ENCODE results near the gene NADSYN1. TPM values are rescaled to one million over a fixed set of nuclear protein-coding genes. Genes with fewer than 3 reads are reported as not detected.

Gene NADSYN1
- total RNA-seq, 1 experiment from 2014 or later: 45.1 TPM

GRCh38 chr11:71485466-71485865 is 32.5 kb downstream of the NADSYN1 start:
- Mint-ChIP-seq H3K9me3 (peaks cover 4% of the 10 kb centered on the region; the same call in 1 of the 2 replicates), H3K4me3 (no peak overlapping the region), H3K36me3 (peaks cover 54% of the 10 kb centered on the region), H3K4me1 (peaks cover 6% of the 10 kb centered on the region), H3K27ac (no peak overlapping the region; the same call in 1 of the 2 replicates), H3K27me3 (ENCODE audit: low read depth) (no peaks in the 10 kb centered on the region)
- CTCF ChIA-PET: no interaction called here
- DNase-seq (ENCODE audit: low spot score): no peak
- POLR2A ChIA-PET: no interaction called here
- no peak for TF ChIP-seq PRRX2 (CRISPR knock-in tag; IDR thresholded peaks at IDR 0.05)
- TF ChIP-seq SMAD3 (CRISPR knock-in tag; IDR thresholded peaks at IDR 0.05; ENCODE audit: borderline replicate concordance): no peak
- no peak for TF ChIP-seq ZSCAN18 (CRISPR knock-in tag; IDR thresholded peaks at IDR 0.05)
- no peak for ATAC-seq

GRCh38 chr11:71486320-71486719 is 33.3 kb downstream of the NADSYN1 start:
- DNase-seq (ENCODE audit: low spot score) (no peak), ATAC-seq (no peak)
- Mint-ChIP-seq H3K27me3 (ENCODE audit: low read depth) (no peaks in the 10 kb centered on the region), H3K27ac (no peak overlapping the region), H3K4me3 (no peak overlapping the region), H3K4me1 (peaks cover 6% of the 10 kb centered on the region), H3K9me3 (peaks cover 4% of the 10 kb centered on the region; the same call in 1 of the 2 replicates), H3K36me3 (peaks cover 54% of the 10 kb centered on the region)
- CTCF ChIA-PET: no interaction called here
- TF ChIP-seq ATF3 (CRISPR knock-in tag; conservative IDR thresholded peaks at IDR 0.05) (no peak), EMX1 (CRISPR knock-in tag; IDR thresholded peaks at IDR 0.05) (no peak), SMAD4 (CRISPR knock-in tag; IDR thresholded peaks at IDR 0.05) (no peak), SOX15 (CRISPR knock-in tag; IDR thresholded peaks at IDR 0.05) (no peak), NR2C2 (CRISPR knock-in tag; IDR thresholded peaks at IDR 0.05) (no peak), GRHL2 (CRISPR knock-in tag; IDR thresholded peaks at IDR 0.05; ENCODE audit: insufficient replicate concordance, severe bottlenecking) (no peak), CBFB (CRISPR knock-in tag; IDR thresholded peaks at IDR 0.05; ENCODE audit: low read depth) (no peak), ATF1 (CRISPR knock-in tag; IDR thresholded peaks at IDR 0.05) (no peak), USF1 (CRISPR knock-in tag; IDR thresholded peaks at IDR 0.05) (no peak), TEAD4 (CRISPR knock-in tag; IDR thresholded peaks at IDR 0.05) (no peak), MAX (CRISPR knock-in tag; IDR thresholded peaks at IDR 0.05) (no peak), ATF2 (CRISPR knock-in tag; IDR thresholded peaks at IDR 0.05; ENCODE audit: borderline replicate concordance, low read depth) (no peak), RORB (CRISPR knock-in tag; IDR thresholded peaks at IDR 0.05) (no peak), HMGXB4 (CRISPR knock-in tag; IDR thresholded peaks at IDR 0.05) (no peak), ZSCAN18 (CRISPR knock-in tag; IDR thresholded peaks at IDR 0.05) (no peak)
- POLR2A ChIA-PET: no interaction called here

Measured in WTC11 (cell line).